Smooth muscle cell (in vitro differentiated cells): ENCODE results near the gene HBG2. TPM values are rescaled to one million over a fixed set of nuclear protein-coding genes. Genes with fewer than 3 reads are reported as not detected.

Experiments used
- DNase-seq: peaks from one replicate; lab custom pipeline; 2025; ENCODE audit not compliant: unreplicated experiment; lab: John Stamatoyannopoulos, UW
- H2AFZ ChIP-seq: fragments of 200-600 bp; sonication (generic); 2 replicates; pipeline ENCODE4 v1.6.0; 2016; ENCODE audit warnings: antibody characterized with exemption, low read depth, mild to moderate bottlenecking
- H3F3A ChIP-seq: fragments of 200-600 bp; sonication (generic); 2 replicates; pipeline ENCODE4 v1.6.0; 2017; ENCODE audit warnings: antibody characterized with exemption, low read depth
- H3K27ac ChIP-seq: fragments of 200-600 bp; sonication (generic); 2 replicates; pipeline ENCODE4 v1.5.1; 2016; ENCODE audit warnings: low read depth, mild to moderate bottlenecking
- H3K27me3 ChIP-seq: fragments of 200-600 bp; sonication (generic); 2 replicates; pipeline ENCODE4 v1.6.1; 2016; ENCODE audit warnings: low read depth, mild to moderate bottlenecking
- H3K36me3 ChIP-seq: fragments of 200-600 bp; sonication (generic); 2 replicates; pipeline ENCODE4 v1.5.1; 2016; ENCODE audit warnings: low read depth
- H3K4me1 ChIP-seq: fragments of 200-600 bp; sonication (generic); 2 replicates; pipeline ENCODE4 v1.5.1; 2016; ENCODE audit warnings: low read depth
- H3K4me2 ChIP-seq: fragments of 200-600 bp; sonication (generic); 2 replicates; pipeline ENCODE4 v1.6.0; 2016; ENCODE audit warnings: mild to moderate bottlenecking
- H3K4me3 ChIP-seq: fragments of 200-600 bp; sonication (generic); 2 replicates; pipeline ENCODE4 v1.5.1; 2016; ENCODE audit warnings: mild to moderate bottlenecking
- H3K79me2 ChIP-seq: fragments of 200-600 bp; sonication (generic); 2 replicates; pipeline ENCODE4 v1.6.0; 2016; ENCODE audit warnings: low read depth, mild to moderate bottlenecking
- H3K9ac ChIP-seq: fragments of 200-600 bp; sonication (generic); 2 replicates; pipeline ENCODE4 v1.6.0; 2016; ENCODE audit warnings: low read depth
- H3K9me3 ChIP-seq: fragments of 200-600 bp; sonication (generic); replicated peaks from 2 replicates; pipeline ENCODE4 v1.5.1; 2016; ENCODE audit warnings: low read depth
- H4K20me1 ChIP-seq: fragments of 200-600 bp; sonication (generic); 2 replicates; pipeline ENCODE4 v1.6.0; 2016; ENCODE audit warnings: low read depth
- CTCF ChIP-seq: fragments of 200-600 bp; sonication (generic); IDR thresholded peaks from 2 replicates; pipeline ENCODE4 v1.5.1; 2017; ENCODE audit warnings: borderline replicate concordance, mild to moderate bottlenecking, antibody characterized with exemption; ENCODE audit not compliant: insufficient read depth, poor library complexity, severe bottlenecking
- WGBS: methylation state at CpG from one replicate; pipeline ENCODE4 v1.1.7; 2016; ENCODE audit warnings: low lambda C conversion rate; 5-methylcytosine and 5-hydroxymethylcytosine counted together
- polyA plus RNA-seq: library from polyadenylated mRNA; unstranded; fragments of >200 nt; fragmentation: Nextera tagmentation; extraction: Ambion mirVana; gene quantifications from 2 replicates; pipeline ENCODE4 v1.2.1, GENCODE V29; 2016
- total RNA-seq: library from RNA; depleted of rRNA; stranded (reverse); fragments of >200 nt; gene quantifications from 2 replicates; pipeline ENCODE4 v1.2.3, GENCODE V29; 2014

HBG2 gene
- total and polyA plus RNA-seq, 2 experiments from 2014 or later, result not detected

GRCh38 chr11:5269715-5270147 is 15.2 kb upstream of the HBG2 start, which contains the start of gene HBE1:
Gene HBE1, minus strand, starts transcription at chr11:5269945. Its CDS starts 55 bp downstream, at chr11:5269890.
- Histone ChIP-seq H3K27me3 (no peaks in the 10 kb centered on the region), H3F3A (no peaks in the 10 kb centered on the region), H3K36me3 (no peaks in the 10 kb centered on the region), H3K9ac (no peak within 1 kb of the TSS), H3K79me2 (no peaks in the 10 kb centered on the region), H2AFZ (no peak within 1 kb of the TSS), H3K27ac (no peak within 1 kb of the TSS), H4K20me1 (no peaks in the 10 kb centered on the region), H3K4me2 (no peak within 1 kb of the TSS), H3K4me3 (no peak within 1 kb of the TSS), H3K9me3 (no peaks in the 10 kb centered on the region), H3K4me1 (no peaks in the 10 kb centered on the region)
- TF ChIP-seq CTCF, result no peak
- no peak for DNase-seq
- WGBS, result 90% methylated on average over 4 of the region's 4 CpGs

GRCh38 chr11:5267033-5267563 is 12.5 kb upstream of the HBG2 start:
- WGBS, result 93% methylated on average over 2 of the region's 2 CpGs
- no peak for TF ChIP-seq CTCF
- H3K79me2 ChIP-seq, result no peaks in the 10 kb centered on the region
- H2AFZ ChIP-seq, result no peak overlapping the region
- H3K27ac ChIP-seq, result no peak overlapping the region
- no peaks in the 10 kb centered on the region for H3F3A ChIP-seq
- H3K9ac ChIP-seq, result no peak overlapping the region
- no peaks in the 10 kb centered on the region for H4K20me1 ChIP-seq
- no peak overlapping the region for H3K4me2 ChIP-seq
- H3K9me3 ChIP-seq, result no peaks in the 10 kb centered on the region
- H3K4me3 ChIP-seq, result no peak overlapping the region
- H3K27me3 ChIP-seq, result no peaks in the 10 kb centered on the region
- no peaks in the 10 kb centered on the region for H3K4me1 ChIP-seq
- H3K36me3 ChIP-seq, result no peaks in the 10 kb centered on the region
- DNase-seq, result no peak

GRCh38 chr11:5266609-5267008 is 12.0 kb upstream of the HBG2 start:
- Histone ChIP-seq H3K27ac (no peak overlapping the region), H2AFZ (no peak overlapping the region), H3K4me1 (no peaks in the 10 kb centered on the region), H3K9ac (no peak overlapping the region), H3K4me3 (no peak overlapping the region), H3K9me3 (no peaks in the 10 kb centered on the region), H4K20me1 (no peaks in the 10 kb centered on the region), H3K27me3 (no peaks in the 10 kb centered on the region), H3K79me2 (no peaks in the 10 kb centered on the region), H3F3A (no peaks in the 10 kb centered on the region), H3K4me2 (no peak overlapping the region), H3K36me3 (no peaks in the 10 kb centered on the region)
- no peak for TF ChIP-seq CTCF
- no peak for DNase-seq

- no peak overlapping the region for H3K4me3 ChIP-seq
- H4K20me1 ChIP-seq, result no peaks in the 10 kb centered on the region
- H3K27ac ChIP-seq, result no peak overlapping the region
- no peak overlapping the region for H3K9ac ChIP-seq
- H3K4me2 ChIP-seq, result no peak overlapping the region
- H3K27me3 ChIP-seq, result no peaks in the 10 kb centered on the region
- no peak overlapping the region for H2AFZ ChIP-seq
- no peak for TF ChIP-seq CTCF
- H3K36me3 ChIP-seq, result no peaks in the 10 kb centered on the region
- 44% methylated on average over 2 of the region's 2 CpGs for WGBS
- H3F3A ChIP-seq, result no peaks in the 10 kb centered on the region
- DNase-seq, result no peak
- no peaks in the 10 kb centered on the region for H3K4me1 ChIP-seq
- no peaks in the 10 kb centered on the region for H3K79me2 ChIP-seq
- no peaks in the 10 kb centered on the region for H3K9me3 ChIP-seq
Observed at GRCh38 chr11:5265832-5266231, 11.3 kb upstream of the HBG2 start.
